ENCODE measurements around the gene YPEL1. TPM values are rescaled to one million over a fixed set of nuclear protein-coding genes. Genes with fewer than 3 reads are reported as not detected.

YPEL1 gene
- total and polyA plus RNA-seq, 4 donors, result 0.83 to 4.8 (median 2.2) TPM

DNA sequence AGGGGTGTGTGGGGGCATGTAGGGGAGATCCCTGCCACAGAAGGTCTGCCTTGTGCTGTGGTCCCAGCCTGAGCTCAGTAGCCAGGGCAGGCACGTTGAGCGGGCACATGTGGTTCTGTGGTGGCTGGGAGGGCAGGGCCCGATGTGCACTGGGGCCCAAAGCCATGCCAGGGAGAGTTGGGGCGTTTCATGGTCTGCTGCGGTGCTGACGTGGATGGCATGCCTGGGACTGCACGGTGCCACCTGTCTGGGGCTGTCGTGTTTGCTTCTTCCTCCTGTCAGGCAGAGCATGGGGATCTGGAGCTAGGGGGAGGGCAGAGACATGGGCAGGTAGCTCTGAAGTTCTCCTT lies 50.5 kb downstream of the YPEL1 start:
- TF ChIP-seq EGR1 (IDR thresholded peaks at IDR 0.05; ENCODE audit: low read depth in 2 of 2), result no peak
- TF ChIP-seq HNF4G (IDR thresholded peaks at IDR 0.05), result no peak
- TF ChIP-seq, protein P1, sequence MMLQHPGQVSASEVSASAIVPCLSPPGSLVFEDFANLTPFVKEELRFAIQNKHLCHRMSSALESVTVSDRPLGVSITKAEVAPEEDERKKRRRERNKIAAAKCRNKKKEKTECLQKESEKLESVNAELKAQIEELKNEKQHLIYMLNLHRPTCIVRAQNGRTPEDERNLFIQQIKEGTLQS (IDR thresholded peaks at IDR 0.05), result no peak
- TF ChIP-seq HNF4A (conservative IDR thresholded peaks at IDR 0.05), result no peak
- no peak for TF ChIP-seq RAD21 (IDR thresholded peaks at IDR 0.05)
- TF ChIP-seq GABPA (IDR thresholded peaks at IDR 0.05 in 1 of 2, conservative IDR thresholded peaks at IDR 0.05 in 1 of 2), result no peak
- TF ChIP-seq FOXA1 (IDR thresholded peaks at IDR 0.05), result no peak
- TF ChIP-seq JUND (IDR thresholded peaks at IDR 0.05), result no peak
- TF ChIP-seq TAF1 (conservative IDR thresholded peaks at IDR 0.05), result no peak
- no peak for TF ChIP-seq SP1 (IDR thresholded peaks at IDR 0.05)
- TF ChIP-seq YY1 (IDR thresholded peaks at IDR 0.05), result no peak
- TF ChIP-seq, protein P2, sequence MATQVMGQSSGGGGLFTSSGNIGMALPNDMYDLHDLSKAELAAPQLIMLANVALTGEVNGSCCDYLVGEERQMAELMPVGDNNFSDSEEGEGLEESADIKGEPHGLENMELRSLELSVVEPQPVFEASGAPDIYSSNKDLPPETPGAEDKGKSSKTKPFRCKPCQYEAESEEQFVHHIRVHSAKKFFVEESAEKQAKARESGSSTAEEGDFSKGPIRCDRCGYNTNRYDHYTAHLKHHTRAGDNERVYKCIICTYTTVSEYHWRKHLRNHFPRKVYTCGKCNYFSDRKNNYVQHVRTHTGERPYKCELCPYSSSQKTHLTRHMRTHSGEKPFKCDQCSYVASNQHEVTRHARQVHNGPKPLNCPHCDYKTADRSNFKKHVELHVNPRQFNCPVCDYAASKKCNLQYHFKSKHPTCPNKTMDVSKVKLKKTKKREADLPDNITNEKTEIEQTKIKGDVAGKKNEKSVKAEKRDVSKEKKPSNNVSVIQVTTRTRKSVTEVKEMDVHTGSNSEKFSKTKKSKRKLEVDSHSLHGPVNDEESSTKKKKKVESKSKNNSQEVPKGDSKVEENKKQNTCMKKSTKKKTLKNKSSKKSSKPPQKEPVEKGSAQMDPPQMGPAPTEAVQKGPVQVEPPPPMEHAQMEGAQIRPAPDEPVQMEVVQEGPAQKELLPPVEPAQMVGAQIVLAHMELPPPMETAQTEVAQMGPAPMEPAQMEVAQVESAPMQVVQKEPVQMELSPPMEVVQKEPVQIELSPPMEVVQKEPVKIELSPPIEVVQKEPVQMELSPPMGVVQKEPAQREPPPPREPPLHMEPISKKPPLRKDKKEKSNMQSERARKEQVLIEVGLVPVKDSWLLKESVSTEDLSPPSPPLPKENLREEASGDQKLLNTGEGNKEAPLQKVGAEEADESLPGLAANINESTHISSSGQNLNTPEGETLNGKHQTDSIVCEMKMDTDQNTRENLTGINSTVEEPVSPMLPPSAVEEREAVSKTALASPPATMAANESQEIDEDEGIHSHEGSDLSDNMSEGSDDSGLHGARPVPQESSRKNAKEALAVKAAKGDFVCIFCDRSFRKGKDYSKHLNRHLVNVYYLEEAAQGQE (IDR thresholded peaks at IDR 0.05), result no peak
- TF ChIP-seq, protein P3, sequence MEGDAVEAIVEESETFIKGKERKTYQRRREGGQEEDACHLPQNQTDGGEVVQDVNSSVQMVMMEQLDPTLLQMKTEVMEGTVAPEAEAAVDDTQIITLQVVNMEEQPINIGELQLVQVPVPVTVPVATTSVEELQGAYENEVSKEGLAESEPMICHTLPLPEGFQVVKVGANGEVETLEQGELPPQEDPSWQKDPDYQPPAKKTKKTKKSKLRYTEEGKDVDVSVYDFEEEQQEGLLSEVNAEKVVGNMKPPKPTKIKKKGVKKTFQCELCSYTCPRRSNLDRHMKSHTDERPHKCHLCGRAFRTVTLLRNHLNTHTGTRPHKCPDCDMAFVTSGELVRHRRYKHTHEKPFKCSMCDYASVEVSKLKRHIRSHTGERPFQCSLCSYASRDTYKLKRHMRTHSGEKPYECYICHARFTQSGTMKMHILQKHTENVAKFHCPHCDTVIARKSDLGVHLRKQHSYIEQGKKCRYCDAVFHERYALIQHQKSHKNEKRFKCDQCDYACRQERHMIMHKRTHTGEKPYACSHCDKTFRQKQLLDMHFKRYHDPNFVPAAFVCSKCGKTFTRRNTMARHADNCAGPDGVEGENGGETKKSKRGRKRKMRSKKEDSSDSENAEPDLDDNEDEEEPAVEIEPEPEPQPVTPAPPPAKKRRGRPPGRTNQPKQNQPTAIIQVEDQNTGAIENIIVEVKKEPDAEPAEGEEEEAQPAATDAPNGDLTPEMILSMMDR (IDR thresholded peaks at IDR 0.05; ENCODE audit: low read depth, low read length, missing input control), result no peak
- TF ChIP-seq FOXA2 (IDR thresholded peaks at IDR 0.05), result no peak
- no peak for TF ChIP-seq NR2F2 (IDR thresholded peaks at IDR 0.05)
- TF ChIP-seq, protein P4, sequence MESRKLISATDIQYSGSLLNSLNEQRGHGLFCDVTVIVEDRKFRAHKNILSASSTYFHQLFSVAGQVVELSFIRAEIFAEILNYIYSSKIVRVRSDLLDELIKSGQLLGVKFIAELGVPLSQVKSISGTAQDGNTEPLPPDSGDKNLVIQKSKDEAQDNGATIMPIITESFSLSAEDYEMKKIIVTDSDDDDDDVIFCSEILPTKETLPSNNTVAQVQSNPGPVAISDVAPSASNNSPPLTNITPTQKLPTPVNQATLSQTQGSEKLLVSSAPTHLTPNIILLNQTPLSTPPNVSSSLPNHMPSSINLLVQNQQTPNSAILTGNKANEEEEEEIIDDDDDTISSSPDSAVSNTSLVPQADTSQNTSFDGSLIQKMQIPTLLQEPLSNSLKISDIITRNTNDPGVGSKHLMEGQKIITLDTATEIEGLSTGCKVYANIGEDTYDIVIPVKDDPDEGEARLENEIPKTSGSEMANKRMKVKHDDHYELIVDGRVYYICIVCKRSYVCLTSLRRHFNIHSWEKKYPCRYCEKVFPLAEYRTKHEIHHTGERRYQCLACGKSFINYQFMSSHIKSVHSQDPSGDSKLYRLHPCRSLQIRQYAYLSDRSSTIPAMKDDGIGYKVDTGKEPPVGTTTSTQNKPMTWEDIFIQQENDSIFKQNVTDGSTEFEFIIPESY (IDR thresholded peaks at IDR 0.05), result no peak
- no peak for TF ChIP-seq RXRA (IDR thresholded peaks at IDR 0.05)
- TF ChIP-seq, protein P5, sequence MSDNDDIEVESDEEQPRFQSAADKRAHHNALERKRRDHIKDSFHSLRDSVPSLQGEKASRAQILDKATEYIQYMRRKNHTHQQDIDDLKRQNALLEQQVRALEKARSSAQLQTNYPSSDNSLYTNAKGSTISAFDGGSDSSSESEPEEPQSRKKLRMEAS (IDR thresholded peaks at IDR 0.05), result no peak
- no peak overlapping the region for H3K4me3 ChIP-seq (ENCODE audit: low read depth in 1 of 3, low read length in 3 of 3)
- WGBS, result 85% methylated on average over 8 of the region's 8 CpGs
- H3K9me3 ChIP-seq (ENCODE audit: control insufficient read depth in 4 of 4, low read length in 3 of 4), result no peaks in the 10 kb centered on the region
- H3K36me3 ChIP-seq (ENCODE audit: control insufficient read depth in 4 of 4, insufficient read depth in 3 of 4, low read depth in 1 of 4, low read length in 3 of 4), result peaks cover 12 to 64% (median 27%) of the 10 kb centered on the region in 4 donors
- no peak overlapping the region for H3K9ac ChIP-seq (ENCODE audit: low read depth in 1 of 2, low read length in 2 of 2)
- H3K27me3 ChIP-seq (ENCODE audit: control insufficient read depth in 4 of 4, insufficient read depth in 4 of 4, low read length in 3 of 4), result no peaks in the 10 kb centered on the region
- no peaks in the 10 kb centered on the region for H3K4me1 ChIP-seq (ENCODE audit: control insufficient read depth in 4 of 4, insufficient read depth in 4 of 4, low read length in 3 of 4)
- no peak overlapping the region for H3K27ac ChIP-seq (ENCODE audit: low read depth in 1 of 2, low read length in 2 of 2)
- no peak for DNase-seq (ENCODE audit: low spot score)

All from liver (tissue), 9 donors.